GM21423 (cell line): Measurements from ENCODE around the gene PRAMEF4.
"Not testable (repeated sequence)": the region's sequence is repeated elsewhere in the genome, so short reads cannot be mapped to it uniquely, and the experiment has no call there.

ENCODE experiments used
- ATAC-seq: cut with Tn5 transposase; IDR thresholded peaks from one replicate; pipeline ENCODE4 v1.9.1; 2021; ENCODE audit warnings: mild to moderate bottlenecking, moderate library complexity; ENCODE audit not compliant: unreplicated experiment

Gene PRAMEF4

DNA sequence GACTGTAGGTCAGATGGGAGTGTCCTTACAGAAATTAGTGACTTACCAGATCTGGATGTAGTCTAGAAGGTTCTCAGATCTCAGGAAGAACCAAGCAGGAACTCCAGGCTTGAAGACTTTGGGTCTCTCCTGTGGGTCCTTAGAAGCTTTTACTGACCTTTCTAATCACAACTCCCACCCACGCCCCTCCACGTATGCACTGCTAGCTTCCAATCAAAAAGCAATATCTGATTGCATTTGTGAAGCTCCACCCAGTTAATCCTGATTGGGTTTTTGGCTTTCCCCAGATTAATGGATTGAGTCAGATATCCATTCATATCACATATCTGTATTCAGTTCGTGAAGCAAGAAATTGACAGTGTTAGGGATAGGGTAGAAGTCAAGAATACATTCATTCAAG is at the start of gene PRAMEF4:
Gene PRAMEF4, minus strand, starts transcription at position 101 of the 400 bp plus-strand sequence. CDS start 2,807 bp downstream, outside the sequence.
- ATAC-seq, result not testable (repeated sequence)

DNA sequence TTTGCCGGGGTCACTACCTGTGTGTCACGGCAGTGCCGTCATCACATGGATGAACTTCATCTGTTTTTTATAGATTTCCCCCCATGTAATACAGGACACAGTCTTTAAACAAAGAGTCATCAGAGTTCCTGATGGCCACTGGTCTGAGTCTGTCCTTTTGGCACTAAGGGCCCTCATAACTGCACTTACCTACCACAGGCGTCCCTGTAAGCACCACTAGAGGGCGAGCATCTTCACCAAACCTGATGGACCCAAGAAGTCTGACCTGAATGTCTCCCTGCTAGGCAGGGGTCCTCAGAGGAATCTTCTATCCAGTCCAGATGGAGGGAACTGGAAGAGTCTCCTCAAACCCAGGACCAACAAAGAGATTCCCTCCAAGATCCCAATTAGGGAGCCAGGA is 38.4 kb upstream of the PRAMEF4 start:
- not testable (repeated sequence) for ATAC-seq

DNA sequence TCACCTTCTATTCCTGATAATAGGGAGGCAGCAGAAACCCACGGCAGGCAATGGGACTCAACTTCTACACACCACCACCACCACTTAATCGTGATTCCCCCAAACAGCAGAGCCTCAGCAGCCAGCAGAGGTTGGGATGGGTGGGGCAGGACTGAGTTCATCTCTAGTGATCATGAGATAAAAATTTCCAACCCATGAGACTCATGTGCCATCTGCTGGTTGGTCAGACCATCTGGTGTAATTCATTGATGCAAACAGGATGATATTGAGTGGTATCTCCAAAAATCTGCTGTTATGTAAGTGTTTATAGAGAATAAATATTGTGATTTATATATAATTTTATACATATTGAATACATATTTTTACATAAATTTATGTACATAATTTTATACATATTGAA is 35.7 kb upstream of the PRAMEF4 start:
- not testable (repeated sequence) for ATAC-seq

DNA sequence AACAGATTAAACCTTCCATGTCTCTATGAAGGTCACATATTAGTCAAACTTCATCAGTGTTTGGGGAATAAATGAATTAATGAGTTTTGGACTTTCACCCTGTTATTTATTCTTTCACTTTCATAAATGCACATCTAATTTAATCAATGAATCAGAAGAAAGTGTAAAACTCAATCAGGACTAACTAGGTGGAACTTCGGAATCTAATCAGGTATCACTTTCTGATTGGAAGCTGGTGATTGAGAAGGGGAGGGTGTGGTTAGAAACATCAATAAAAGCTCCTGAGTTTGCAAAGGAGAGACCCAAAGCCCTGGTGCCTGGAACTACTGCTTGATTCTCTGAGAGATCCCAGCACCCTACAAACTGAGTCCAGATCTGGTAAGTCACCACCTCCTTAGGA is 30.3 kb upstream of the PRAMEF4 start, which contains the start of gene PRAMEF7:
Gene PRAMEF7, plus strand, starts transcription at position 301 of the 400 bp plus-strand sequence. CDS start 1,083 bp downstream, outside the sequence.
- ATAC-seq, result not testable (repeated sequence)

DNA sequence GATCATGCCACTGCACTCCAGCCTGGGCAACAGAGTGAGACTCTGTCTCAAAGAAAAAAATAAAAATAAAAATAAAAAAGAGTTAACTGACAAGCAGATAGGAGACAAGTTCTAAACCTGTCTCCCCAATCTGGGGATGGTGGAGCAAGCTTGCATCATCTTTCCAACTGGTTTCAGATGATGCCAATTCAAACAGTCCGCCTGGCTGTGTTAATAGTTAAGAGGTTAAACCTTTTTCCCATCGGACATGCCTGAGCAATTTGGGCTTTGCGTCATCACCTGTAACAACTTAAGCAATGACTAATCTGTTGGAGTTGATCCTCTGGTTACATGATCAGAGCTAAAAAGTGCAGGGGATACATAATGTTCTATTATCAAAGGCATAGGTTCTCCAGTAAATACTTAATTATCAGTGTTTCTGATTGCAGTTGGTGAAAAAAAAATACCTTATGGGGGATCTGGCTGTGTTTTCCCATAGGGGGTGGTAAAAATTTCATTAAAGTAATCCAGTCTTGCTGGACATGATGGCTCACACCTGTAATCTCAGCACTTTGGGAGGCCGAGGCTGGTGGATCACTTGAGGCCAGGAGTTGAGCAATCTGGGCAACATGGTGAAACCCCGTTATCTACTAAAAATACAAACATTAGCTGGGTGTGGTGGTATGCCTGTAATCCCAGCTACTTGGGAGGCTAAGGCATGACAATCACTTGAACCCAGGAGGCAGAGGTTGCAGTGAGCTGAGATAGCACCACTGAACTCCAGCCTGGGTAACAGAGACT is 18.0 kb upstream of the PRAMEF4 start:
- not testable (repeated sequence) for ATAC-seq

DNA sequence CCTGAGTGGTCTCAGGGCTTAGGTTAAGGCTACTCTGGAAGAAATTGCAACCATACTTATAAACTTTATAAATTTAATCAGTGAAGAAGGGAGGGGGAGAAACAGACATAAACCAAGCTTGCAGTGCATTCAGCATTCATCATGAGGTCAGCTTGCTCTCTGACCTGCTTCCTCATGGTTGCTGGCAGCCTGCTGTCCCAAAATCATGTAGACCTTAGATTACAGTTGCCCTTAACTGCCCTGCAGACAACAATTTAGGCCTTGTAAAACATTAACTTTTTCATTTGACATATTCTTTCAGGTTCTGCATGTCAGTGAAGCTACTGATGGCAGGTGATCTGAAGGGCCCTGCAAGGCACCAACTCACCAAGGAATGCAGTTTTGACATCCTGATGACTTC is 13.2 kb upstream of the PRAMEF4 start:
- ATAC-seq, result not testable (repeated sequence)

DNA sequence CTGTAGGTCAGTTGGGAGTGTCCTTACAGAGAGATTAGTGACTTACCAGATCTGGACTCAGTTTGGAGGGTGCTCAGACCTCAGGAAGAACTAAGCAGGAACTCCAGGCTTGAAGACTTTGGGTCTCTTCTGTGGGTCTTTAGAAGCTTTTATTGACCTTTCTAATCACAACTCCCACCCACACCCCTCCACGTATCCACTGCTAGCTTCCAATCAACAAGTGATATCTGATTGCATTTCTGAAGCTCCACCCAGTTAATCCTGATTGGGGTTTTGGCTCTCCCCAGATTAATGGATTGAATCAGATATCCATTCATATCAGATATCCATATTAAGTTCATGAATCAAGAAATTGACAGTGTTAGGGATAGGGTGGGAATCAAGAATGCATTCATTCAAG is 12.2 kb upstream of the PRAMEF4 start, which contains the start of gene PRAMEF10:
Gene PRAMEF10, minus strand, starts transcription at position 101 of the 400 bp plus-strand sequence. CDS start 2,423 bp downstream, outside the sequence.
- not testable (repeated sequence) for ATAC-seq

DNA sequence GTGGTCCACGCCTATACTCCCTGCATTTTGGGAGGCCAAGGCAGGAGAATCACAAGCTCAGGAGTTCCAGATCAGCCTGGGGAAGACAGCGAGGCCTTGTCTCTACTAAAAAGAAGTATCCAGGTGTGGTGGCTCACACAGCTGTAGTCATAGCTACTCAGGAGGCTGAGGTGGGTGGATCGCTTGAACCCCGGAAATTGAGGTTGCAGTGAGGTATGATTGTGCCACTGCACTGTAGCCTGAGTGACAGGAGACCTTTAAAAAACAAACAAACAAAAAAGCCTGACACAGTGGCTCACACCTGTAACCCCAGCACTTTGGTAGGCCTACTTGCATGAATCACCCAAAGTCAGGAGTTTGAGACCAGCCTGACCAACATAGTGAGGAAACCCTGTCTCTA is 7.5 kb downstream of the PRAMEF4 start:
- ATAC-seq, result not testable (repeated sequence)

DNA sequence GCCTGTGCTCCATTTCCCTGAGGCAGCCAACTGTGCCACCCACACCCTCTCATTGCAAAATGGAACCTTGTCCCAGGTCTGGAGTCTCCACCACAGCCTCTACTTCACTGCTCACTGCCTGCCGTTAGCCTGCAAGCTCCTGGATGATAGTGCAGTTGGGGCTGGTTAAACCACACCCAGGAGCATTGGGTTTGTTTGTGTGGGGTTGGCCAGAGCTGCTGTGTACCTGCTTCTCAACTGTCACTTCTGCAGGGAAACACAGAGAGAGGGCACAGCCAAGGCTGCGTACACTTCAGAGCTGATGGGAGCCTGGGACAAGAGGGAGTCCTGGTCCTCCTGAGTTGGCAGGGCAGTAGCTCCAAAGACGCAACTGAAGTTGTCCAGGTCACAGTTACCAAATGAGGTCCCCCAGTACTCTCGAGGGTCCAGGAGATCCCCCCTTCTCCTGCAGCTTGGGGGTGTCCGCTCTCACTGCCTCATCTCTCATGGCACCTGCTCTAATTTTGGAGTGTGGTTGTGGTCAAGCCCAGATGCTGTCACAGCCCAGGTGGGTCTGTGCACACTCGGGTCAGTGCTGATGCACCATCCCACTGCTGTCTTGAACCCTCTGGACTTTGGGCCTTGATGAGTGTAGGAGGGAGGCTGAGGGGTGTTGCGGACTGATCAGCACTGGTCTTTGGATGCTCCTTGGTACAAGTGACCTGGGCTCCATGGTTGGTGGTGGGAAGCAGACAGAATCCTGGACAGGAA is 22.7 kb downstream of the PRAMEF4 start:
- ATAC-seq, result not testable (repeated sequence)

DNA sequence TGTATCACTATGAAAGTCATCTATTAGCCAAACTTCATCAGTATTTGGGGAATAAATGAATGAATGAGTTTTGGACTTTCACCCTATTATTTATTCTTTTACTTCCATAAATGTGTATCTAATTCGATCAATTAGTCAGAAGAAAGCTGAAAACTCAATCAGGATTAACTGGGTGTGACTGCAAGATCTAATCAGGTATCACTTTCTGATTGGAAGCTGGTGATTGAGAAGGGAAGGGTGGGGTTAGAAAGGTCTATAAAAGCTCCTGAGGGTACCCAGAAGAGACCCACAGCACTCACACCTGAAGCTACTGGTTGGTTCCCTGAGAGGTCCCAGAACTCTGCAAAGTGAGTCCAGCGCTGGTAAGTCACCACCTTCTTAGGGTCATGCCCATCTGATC is 29.2 kb downstream of the PRAMEF4 start, which contains the start of gene PRAMEF2:
Gene PRAMEF2, plus strand, starts transcription at position 301 of the 400 bp plus-strand sequence. CDS start 1,924 bp downstream, outside the sequence.
- ATAC-seq, result not testable (repeated sequence)

DNA sequence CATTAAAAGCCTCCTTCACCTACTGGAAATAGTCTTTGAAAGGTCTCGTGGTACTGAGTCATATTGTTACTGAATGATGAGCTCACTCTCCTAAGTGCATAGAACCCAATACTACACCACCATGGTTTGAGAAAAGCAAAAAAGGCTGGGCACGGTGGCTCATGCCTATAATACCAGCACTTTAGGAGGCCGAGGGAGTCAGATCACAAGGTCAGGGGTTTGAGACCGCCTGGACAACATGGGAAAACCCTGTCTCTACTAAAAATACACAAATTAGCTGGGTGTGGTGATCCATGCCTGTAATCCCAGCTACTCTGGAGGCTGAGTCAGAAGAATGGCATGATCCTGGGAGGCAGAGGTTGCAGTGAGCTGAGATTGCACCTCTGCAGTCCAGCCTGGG is 34.2 kb downstream of the PRAMEF4 start:
- ATAC-seq, result no peak

DNA sequence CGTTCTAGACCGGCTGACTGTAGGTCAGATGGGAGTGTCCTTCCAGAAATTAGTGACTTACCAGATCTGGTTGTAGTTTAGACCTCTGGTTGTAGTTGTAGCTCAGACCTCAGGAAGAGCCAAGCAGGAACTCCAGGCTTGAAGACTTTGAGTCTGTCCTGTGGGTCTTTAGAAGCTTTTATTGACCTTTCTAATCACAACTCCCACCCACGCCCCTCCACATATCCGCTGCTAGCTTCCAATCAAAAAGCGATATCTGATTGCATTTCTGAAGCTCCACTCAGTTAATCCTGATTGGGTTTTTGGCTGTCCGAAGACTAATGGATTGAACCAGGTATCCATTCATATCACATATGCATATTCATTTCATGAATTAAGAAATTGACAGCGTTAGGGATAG is 37.4 kb downstream of the PRAMEF4 start, which contains the start of gene HNRNPCL1:
Gene HNRNPCL1, minus strand, starts transcription at position 101 of the 400 bp plus-strand sequence. CDS start 431 bp downstream, outside the sequence.
- ATAC-seq, result not testable (repeated sequence)

DNA sequence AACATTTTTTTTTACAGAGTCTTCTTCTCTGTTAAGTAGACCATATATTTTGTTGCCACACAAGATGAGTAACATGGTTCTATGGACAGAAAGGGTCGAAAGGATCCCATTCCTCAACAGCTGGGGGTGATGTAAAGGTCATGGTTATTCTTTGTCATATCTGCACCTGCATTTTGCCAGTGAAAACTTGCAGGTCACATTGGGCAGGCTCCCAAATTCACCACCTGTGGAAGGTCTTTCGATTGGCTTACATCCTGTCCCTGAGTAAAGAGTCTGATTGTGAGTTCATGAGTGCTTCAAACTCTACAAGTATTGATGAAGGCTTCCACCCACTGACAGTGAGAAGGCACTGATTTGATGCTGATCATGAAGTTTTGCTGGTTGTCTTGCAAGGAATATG is 52.8 kb downstream of the PRAMEF4 start:
- ATAC-seq, result not testable (repeated sequence)

DNA sequence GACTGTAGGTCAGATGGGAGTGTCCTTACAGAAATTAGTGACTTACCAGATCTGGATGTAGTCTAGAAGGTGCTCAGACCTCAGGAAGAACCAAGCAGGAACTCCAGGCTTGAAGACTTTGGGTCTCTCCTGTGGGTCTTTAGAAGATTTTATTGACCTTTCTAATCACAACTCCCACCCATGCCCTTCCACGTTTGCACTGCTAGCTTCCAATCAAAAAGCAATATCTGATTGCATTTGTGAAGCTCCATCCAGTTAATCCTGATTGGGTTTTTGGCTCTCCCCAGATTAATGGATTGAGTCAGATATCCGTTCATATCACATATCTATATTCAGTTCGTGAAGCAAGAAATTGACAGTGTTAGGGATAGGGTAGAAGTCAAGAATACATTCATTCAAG is 54.7 kb downstream of the PRAMEF4 start, which contains the start of gene PRAMEF11:
Gene PRAMEF11, minus strand, starts transcription at position 101 of the 400 bp plus-strand sequence. CDS start 2,621 bp downstream, outside the sequence.
- ATAC-seq, result not testable (repeated sequence)
